ENCODE data around the gene AMPD2.
A peak's percentile ranks its signal among the peaks of the same experiment; 100 is the strongest.

Gene AMPD2
- 56.4 to 193 (median 92.1) reads per million in 9 experiments for total RNA-seq

DNA sequence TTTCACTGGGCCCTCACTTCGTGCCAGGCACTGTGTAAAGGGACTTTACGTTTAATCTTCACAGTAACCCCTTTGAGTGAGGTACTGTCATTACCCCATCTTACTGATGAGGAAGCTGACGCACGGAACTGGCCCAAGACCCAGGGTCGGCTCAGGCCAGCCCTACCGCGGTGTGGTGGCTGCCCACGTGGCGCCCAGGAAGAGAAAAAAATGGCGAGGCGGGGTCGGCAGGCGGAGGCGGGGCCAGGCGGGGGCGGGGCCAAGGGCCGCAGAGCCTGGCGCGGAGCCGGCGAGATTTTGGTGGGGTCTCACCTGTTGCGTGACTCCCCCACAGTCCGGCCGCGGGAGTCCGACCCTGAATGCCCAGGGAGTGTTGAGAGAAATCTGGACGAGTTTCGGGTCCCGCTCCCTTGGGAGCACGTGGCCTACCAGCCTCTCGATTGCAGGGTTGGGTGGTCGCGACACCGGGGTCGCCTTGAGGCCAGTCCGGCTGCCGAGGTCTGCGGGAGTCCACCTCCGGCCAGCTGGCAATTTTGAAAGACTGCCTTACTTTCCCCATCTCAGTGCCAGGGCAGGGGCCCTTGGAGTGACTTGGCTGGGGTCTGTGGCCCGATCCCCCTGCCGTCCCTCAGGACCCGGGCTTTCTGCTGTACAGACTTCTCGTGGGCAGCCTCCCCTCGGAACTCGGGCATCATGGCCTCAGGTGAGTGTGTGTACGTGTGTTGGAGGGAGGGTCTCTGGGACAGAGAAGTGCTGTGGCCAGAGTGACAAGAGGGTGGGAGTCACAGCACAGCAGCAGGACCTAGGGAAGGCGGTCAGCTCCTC is at the start of gene AMPD2, which contains the start of gene GNAT2:
Gene AMPD2, plus strand, starts transcription at position 262 of the 825 bp plus-strand sequence. CDS start 1,339 bp downstream, outside the sequence.
Gene GNAT2, minus strand, starts transcription at position 41 of the 825 bp plus-strand sequence. CDS start 6,746 bp downstream, outside the sequence.
- H3K36me3 Mint-ChIP-seq (ENCODE audit: insufficient read depth) = peaks cover 40% of the 10 kb centered on the region

DNA sequence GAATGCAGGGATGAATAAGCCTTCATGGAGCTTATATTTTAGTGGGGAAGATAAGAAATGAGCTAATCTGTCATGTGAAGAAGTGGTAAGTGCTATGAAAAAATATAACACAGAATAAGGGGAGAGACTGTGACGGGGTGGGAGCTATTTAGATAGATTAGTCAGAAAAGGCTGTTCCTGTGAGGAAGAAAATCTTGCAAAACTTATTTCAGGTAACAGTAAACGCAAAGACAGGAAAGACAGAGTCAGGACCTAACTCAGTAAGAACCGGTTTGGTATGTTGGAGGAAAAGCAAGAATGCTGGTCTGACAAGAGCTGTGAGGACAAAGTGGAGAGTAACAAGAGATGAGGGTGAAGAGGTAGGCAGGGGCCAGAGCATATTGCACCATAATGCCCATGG is 49.2 kb upstream of the AMPD2 start:
- H3K36me3 Mint-ChIP-seq (ENCODE audit: insufficient read depth) = peaks cover 9% of the 10 kb centered on the region
- H3K27me3 Mint-ChIP-seq = no peaks in the 10 kb centered on the region
- peaks cover 15 to 18% of the 10 kb centered on the region in 2 donors for H3K4me1 Mint-ChIP-seq (ENCODE audit: low read depth in 2 of 2)
- H3K9me3 Mint-ChIP-seq = no peaks in the 10 kb centered on the region
- no peak overlapping the region for H3K4me3 Mint-ChIP-seq
- H3K27ac Mint-ChIP-seq = no peak overlapping the region
- DNase-seq (no peak), ATAC-seq (replicated peaks) (no peak)

More for the DNA sequence above, at the start of gene AMPD2, which contains the start of gene GNAT2:
- peak within 1 kb of the TSS; percentile 90 to 93 for H3K4me3 Mint-ChIP-seq
- ATAC-seq (replicated peaks) = peak; percentile 62
- H3K27ac Mint-ChIP-seq = peak within 1 kb of the TSS; percentile 96 to 97
- no peaks in the 10 kb centered on the region for H3K9me3 Mint-ChIP-seq
- peaks cover 49 to 68% of the 10 kb centered on the region in 2 donors for H3K4me1 Mint-ChIP-seq (ENCODE audit: low read depth in 2 of 2)
- no peaks in the 10 kb centered on the region for H3K27me3 Mint-ChIP-seq
- peak; percentile 60 to 73 (median 73) for DNase-seq

- ATAC-seq (replicated peaks) (no peak), DNase-seq (no peak)
- no peaks in the 10 kb centered on the region for H3K27me3 Mint-ChIP-seq
- peaks cover 35% of the 10 kb centered on the region for H3K36me3 Mint-ChIP-seq (ENCODE audit: insufficient read depth)
- no peaks in the 10 kb centered on the region for H3K9me3 Mint-ChIP-seq
- H3K4me3 Mint-ChIP-seq = no peak overlapping the region
- H3K4me1 Mint-ChIP-seq (ENCODE audit: low read depth in 2 of 2) = peaks cover 8 to 9% of the 10 kb centered on the region in 2 donors
- no peak overlapping the region for H3K27ac Mint-ChIP-seq
These were observed 45.9 kb upstream of the AMPD2 start for GRCh38 chr1:109573785-109574184.

GRCh38 chr1:109578947-109579443 is 40.6 kb upstream of the AMPD2 start:
- H3K27ac Mint-ChIP-seq = peak overlapping the region in 1 of 2 donors; percentile 77
- H3K4me3 Mint-ChIP-seq = no peak overlapping the region
- no peaks in the 10 kb centered on the region for H3K4me1 Mint-ChIP-seq (ENCODE audit: low read depth in 2 of 2)
- no peaks in the 10 kb centered on the region for H3K9me3 Mint-ChIP-seq
- H3K27me3 Mint-ChIP-seq = no peaks in the 10 kb centered on the region
- peaks cover 86% of the 10 kb centered on the region for H3K36me3 Mint-ChIP-seq (ENCODE audit: insufficient read depth)
- ATAC-seq (replicated peaks) (no peak), DNase-seq (no peak)

- Mint-ChIP-seq H3K9me3 (no peaks in the 10 kb centered on the region), H3K4me1 (ENCODE audit: low read depth in 2 of 2) (no peaks in the 10 kb centered on the region), H3K36me3 (ENCODE audit: insufficient read depth) (peaks cover 91% of the 10 kb centered on the region), H3K27ac (no peak overlapping the region), H3K27me3 (no peaks in the 10 kb centered on the region), H3K4me3 (no peak overlapping the region)
- DNase-seq (no peak), ATAC-seq (replicated peaks) (no peak)
These were observed 40.1 kb upstream of the AMPD2 start for GRCh38 chr1:109579491-109579890.

DNA sequence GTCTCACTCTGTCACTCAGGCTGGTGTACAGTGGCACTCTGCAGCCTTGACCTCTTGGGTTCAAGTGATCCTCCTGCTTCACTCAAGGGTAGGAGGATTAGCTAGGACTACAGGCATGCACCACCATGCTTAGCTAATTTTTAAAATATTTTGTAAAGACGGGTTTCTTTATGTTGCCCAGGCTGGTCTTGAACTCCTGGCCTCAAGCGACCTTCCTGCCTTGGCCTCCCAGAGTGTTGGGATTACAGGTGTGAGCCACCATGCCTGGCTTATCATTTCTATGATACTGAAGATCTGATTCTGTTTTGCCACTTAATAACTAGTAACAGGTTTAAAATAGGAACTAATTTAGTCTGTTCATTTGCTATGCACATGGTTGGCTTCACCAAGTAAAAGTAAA is 37.6 kb upstream of the AMPD2 start:
- no peak for DNase-seq
- Mint-ChIP-seq H3K4me1 (ENCODE audit: low read depth in 2 of 2) (no peaks in the 10 kb centered on the region), H3K27me3 (no peaks in the 10 kb centered on the region), H3K4me3 (no peak overlapping the region), H3K9me3 (no peaks in the 10 kb centered on the region), H3K27ac (no peak overlapping the region), H3K36me3 (ENCODE audit: insufficient read depth) (peaks cover 92% of the 10 kb centered on the region)
- ATAC-seq (replicated peaks) = no peak

GRCh38 chr1:109584766-109585165 is 34.9 kb upstream of the AMPD2 start:
- DNase-seq (no peak), ATAC-seq (replicated peaks) (no peak)
- H3K4me1 Mint-ChIP-seq (ENCODE audit: low read depth in 2 of 2) = no peaks in the 10 kb centered on the region
- H3K4me3 Mint-ChIP-seq = no peak overlapping the region
- no peak overlapping the region for H3K27ac Mint-ChIP-seq
- H3K27me3 Mint-ChIP-seq = no peaks in the 10 kb centered on the region
- peaks cover 91% of the 10 kb centered on the region for H3K36me3 Mint-ChIP-seq (ENCODE audit: insufficient read depth)
- H3K9me3 Mint-ChIP-seq = no peaks in the 10 kb centered on the region

GRCh38 chr1:109586055-109586454 is 33.6 kb upstream of the AMPD2 start:
- no peaks in the 10 kb centered on the region for H3K9me3 Mint-ChIP-seq
- no peak for DNase-seq
- no peak overlapping the region for H3K4me3 Mint-ChIP-seq
- no peak for ATAC-seq (replicated peaks)
- H3K36me3 Mint-ChIP-seq (ENCODE audit: insufficient read depth) = peaks cover 86% of the 10 kb centered on the region
- no peaks in the 10 kb centered on the region for H3K4me1 Mint-ChIP-seq (ENCODE audit: low read depth in 2 of 2)
- H3K27ac Mint-ChIP-seq = peak overlapping the region in 1 of 2 donors; percentile 89
- no peaks in the 10 kb centered on the region for H3K27me3 Mint-ChIP-seq

GRCh38 chr1:109589177-109589576 is 30.5 kb upstream of the AMPD2 start:
- ATAC-seq (replicated peaks) = no peak
- Mint-ChIP-seq H3K4me1 (ENCODE audit: low read depth in 2 of 2) (no peaks in the 10 kb centered on the region), H3K27me3 (no peaks in the 10 kb centered on the region), H3K36me3 (ENCODE audit: insufficient read depth) (peaks cover 74% of the 10 kb centered on the region), H3K9me3 (no peaks in the 10 kb centered on the region), H3K27ac (peak overlapping the region in 1 of 2 donors; percentile 89), H3K4me3 (no peak overlapping the region)
- no peak for DNase-seq

GRCh38 chr1:109589679-109590078 is 30.0 kb upstream of the AMPD2 start:
- no peak for ATAC-seq (replicated peaks)
- H3K36me3 Mint-ChIP-seq (ENCODE audit: insufficient read depth) = peaks cover 72% of the 10 kb centered on the region

GRCh38 chr1:109592916-109593315 is 26.7 kb upstream of the AMPD2 start:
- Mint-ChIP-seq H3K27me3 (no peaks in the 10 kb centered on the region), H3K9me3 (no peaks in the 10 kb centered on the region), H3K4me3 (no peak overlapping the region), H3K36me3 (ENCODE audit: insufficient read depth) (peaks cover 60% of the 10 kb centered on the region), H3K4me1 (ENCODE audit: low read depth in 2 of 2) (no peaks in the 10 kb centered on the region), H3K27ac (no peak overlapping the region)
- no peak for ATAC-seq (replicated peaks)
- no peak for DNase-seq

More at GRCh38 chr1:109589679-109590078, 30.0 kb upstream of the AMPD2 start:
- DNase-seq = no peak
- Mint-ChIP-seq H3K27ac (peak overlapping the region in 1 of 2 donors; percentile 89), H3K9me3 (no peaks in the 10 kb centered on the region), H3K4me1 (ENCODE audit: low read depth in 2 of 2) (no peaks in the 10 kb centered on the region), H3K4me3 (no peak overlapping the region), H3K27me3 (no peaks in the 10 kb centered on the region)

- Mint-ChIP-seq H3K27ac (peak overlapping the region in 1 of 2 donors; percentile 41), H3K36me3 (ENCODE audit: insufficient read depth) (peaks cover 41% of the 10 kb centered on the region), H3K4me1 (ENCODE audit: low read depth in 2 of 2) (peaks cover 0 to 1% of the 10 kb centered on the region in 2 donors), H3K9me3 (no peaks in the 10 kb centered on the region), H3K27me3 (no peaks in the 10 kb centered on the region), H3K4me3 (no peak overlapping the region)
- ATAC-seq (replicated peaks) = no peak
- no peak for DNase-seq
These were observed 24.1 kb upstream of the AMPD2 start for GRCh38 chr1:109595531-109595930.

DNA sequence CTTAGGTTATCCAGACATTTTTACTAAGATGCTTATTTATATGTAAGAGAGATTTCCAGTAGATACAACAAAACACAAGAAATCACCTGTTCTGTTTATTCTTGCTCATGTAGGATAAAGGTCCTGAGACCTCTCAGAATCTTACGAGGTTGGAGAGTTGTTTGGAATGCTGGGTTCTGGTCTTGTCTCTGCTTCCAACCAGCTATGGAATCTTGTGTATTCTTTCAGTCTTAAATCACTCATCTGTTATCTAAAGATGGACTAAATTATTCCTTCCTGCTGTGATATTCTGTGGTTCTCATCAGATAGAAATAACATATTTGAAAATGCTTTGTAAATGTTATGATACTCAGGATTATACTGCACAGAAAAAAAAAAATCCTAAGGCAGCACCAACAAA is 21.5 kb upstream of the AMPD2 start:
- no peak for ATAC-seq (replicated peaks)
- no peaks in the 10 kb centered on the region for H3K27me3 Mint-ChIP-seq
- DNase-seq = no peak
- peaks cover 25% of the 10 kb centered on the region for H3K36me3 Mint-ChIP-seq (ENCODE audit: insufficient read depth)
- H3K9me3 Mint-ChIP-seq = no peaks in the 10 kb centered on the region
- no peak overlapping the region for H3K4me3 Mint-ChIP-seq
- H3K4me1 Mint-ChIP-seq (ENCODE audit: low read depth in 2 of 2) = peaks cover 0 to 1% of the 10 kb centered on the region in 2 donors
- no peak overlapping the region for H3K27ac Mint-ChIP-seq

- ATAC-seq (replicated peaks) (no peak), DNase-seq (no peak)
- Mint-ChIP-seq H3K4me3 (no peak overlapping the region), H3K4me1 (ENCODE audit: low read depth in 2 of 2) (peaks cover 0 to 1% of the 10 kb centered on the region in 2 donors), H3K36me3 (ENCODE audit: insufficient read depth) (peaks cover 20% of the 10 kb centered on the region), H3K9me3 (no peaks in the 10 kb centered on the region), H3K27ac (no peak overlapping the region), H3K27me3 (no peaks in the 10 kb centered on the region)
These were observed 21.0 kb upstream of the AMPD2 start for GRCh38 chr1:109598655-109599054.
